Testis (tissue), 2 donors: ENCODE results near the gene OCA2.

Source experiments
- CTCF ChIP-seq, 3 experiments: fragments of 450-650 bp in 2 of 3; fragments of 200-600 bp in 1 of 3; sonication (generic) in 1 of 3; IDR thresholded peaks; one replicate each; pipeline ENCODE4 v1.5.1; 2016 to 2019; ENCODE audit warnings: antibody characterized with exemption in 3 of 3, mild to moderate bottlenecking in 2 of 3, moderate library complexity in 1 of 3
- POLR2A ChIP-seq: fragments of 450-650 bp; IDR thresholded peaks from one replicate; pipeline ENCODE4 v1.6.1; 2017; ENCODE audit warnings: antibody characterized with exemption, mild to moderate bottlenecking, moderate library complexity

GRCh38 chr15:27741226-27741860 lies 357.8 kb downstream of the OCA2 start:
- TF ChIP-seq CTCF (IDR thresholded peaks at IDR 0.05) (no peak), POLR2A (no peak)
